NOMO-1 (cell line): ENCODE results near the gene WWOX.

Experiments
- DNase-seq, 2 experiments: peaks; one replicate each; lab custom pipeline; 2025; ENCODE audit not compliant: unreplicated experiment in 2 of 2; lab: John Stamatoyannopoulos, UW

Gene WWOX

GRCh38 chr16:78102865-78103264 is 3.4 kb downstream of the WWOX start:
- DNase-seq: no peak

- no peak for DNase-seq
These were observed 6.1 kb downstream of the WWOX start for GRCh38 chr16:78105517-78105916.

GRCh38 chr16:78106686-78107085 is 7.2 kb downstream of the WWOX start:
- no peak for DNase-seq

DNA sequence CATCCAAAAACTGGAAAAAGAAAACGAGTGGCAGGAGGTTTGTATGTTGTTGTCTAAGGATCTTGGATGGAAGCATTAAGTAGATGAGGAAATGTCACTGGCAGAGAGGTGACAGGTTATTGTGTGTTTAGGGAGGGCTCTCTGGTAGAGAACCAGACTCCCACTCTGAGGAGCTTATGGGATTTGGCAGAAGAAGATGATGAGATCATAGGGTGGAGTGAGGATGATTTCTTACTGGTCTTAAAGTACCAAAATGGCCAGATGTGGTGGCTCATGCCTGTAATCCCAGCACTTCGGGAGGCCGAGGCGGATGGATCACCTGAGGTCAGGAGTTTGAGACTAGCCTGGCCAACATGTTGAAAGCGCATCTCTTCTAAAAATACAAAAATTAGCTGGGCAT is 9.0 kb downstream of the WWOX start:
- DNase-seq: no peak

DNA sequence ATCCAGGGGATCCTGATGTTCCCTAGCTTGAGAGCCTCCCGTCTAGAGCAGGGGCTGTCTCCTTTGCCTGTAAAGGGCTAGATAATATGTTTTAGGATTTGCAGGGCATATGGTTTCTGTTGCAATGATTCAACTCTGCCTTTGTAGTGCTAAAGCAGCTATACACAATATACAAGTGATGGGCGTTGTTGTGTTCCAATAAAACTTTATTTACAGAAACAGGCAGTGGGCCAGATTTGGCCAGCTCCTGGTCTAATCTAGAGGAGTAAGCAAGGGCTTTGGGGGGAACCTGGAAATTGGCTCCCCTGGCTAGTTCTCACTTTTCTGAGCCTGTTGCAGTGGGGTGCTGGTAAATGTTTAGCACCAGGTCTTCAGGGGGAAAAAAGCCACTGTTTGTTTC is 13.8 kb downstream of the WWOX start:
- DNase-seq: no peak

GRCh38 chr16:78115659-78116058 is 16.2 kb downstream of the WWOX start:
- no peak for DNase-seq

DNA sequence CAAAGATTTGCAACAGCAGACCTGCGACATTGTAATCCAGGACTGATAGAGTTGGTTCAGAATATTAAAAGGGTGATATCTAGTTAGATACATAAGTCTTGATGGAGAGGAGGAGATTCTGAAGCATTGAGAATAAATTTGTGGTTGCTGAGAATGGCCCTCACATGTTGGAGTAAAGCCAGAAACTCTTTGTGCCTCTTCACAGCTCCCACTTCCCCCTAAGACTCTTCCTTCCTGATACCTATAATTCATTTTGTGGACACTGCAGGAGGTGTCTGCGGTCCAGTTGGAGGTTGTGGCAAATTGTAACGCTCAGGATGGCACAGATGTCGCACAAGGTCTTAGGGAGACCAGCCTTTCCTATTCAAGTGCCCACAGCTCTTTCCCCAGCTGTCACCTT is 17.5 kb downstream of the WWOX start:
- DNase-seq: peak; percentile 13 to 36

- no peak for DNase-seq
These were observed 17.9 kb downstream of the WWOX start for GRCh38 chr16:78117391-78117790.

GRCh38 chr16:78118469-78119025 is 19.1 kb downstream of the WWOX start:
- DNase-seq: no peak

- peak; percentile 29 to 74 for DNase-seq
These were observed 23.4 kb downstream of the WWOX start for GRCh38 chr16:78122774-78123315.

DNA sequence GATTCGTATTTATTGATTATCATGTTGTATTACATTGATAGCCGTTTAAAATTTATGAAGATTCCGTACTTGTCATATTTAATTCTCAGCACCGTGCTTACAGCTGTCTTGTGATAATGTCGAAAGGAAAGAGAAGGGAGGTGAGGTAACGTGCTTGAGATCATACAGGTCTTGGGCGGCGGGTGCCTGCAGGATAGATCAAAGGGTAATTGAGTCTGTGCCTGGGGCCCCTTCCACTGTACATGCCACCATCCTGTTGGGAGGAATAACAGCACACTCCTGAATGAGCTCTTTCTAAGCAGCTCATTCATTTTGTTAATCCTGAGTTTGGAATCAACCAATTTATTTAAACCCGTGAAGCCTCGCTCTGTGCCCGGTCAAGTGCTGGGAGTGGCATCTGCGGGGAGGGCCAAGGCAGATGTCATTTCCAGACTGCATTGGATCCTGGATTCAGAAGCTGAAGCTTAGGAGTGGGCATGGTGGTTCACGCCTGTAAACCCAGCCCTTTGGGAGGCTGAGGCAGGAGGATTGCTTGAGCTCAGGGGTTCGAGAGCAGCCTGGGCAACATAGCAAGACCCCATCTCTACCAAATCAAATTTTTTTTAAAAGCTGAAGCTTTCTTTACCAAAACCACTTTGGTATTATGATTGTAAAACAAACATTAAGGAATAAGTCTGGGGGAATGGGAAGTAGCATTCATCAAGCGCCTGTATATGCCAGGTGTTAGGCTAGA is 25.8 kb downstream of the WWOX start:
- DNase-seq: no peak

DNA sequence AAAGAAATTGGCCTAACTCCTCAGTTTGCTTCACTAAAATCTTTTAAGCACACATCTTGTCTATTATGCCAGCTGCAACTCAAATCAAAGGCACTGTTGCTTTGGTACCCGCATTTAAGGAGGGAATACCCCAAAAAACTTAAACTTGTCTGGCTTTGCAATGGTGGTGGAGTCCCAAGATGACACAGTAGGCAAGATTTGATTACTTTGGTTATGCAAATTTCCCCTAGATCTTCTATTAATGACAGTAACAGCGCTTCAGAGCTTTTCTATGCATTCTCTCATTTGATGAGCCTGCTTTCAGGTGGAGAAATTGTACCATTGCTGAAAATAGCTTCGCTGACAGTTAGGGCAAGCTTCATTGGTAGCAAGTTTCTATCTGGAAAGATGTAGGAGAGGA is 27.2 kb downstream of the WWOX start:
- no peak for DNase-seq

GRCh38 chr16:78127130-78127529 is 27.7 kb downstream of the WWOX start:
- no peak for DNase-seq

DNA sequence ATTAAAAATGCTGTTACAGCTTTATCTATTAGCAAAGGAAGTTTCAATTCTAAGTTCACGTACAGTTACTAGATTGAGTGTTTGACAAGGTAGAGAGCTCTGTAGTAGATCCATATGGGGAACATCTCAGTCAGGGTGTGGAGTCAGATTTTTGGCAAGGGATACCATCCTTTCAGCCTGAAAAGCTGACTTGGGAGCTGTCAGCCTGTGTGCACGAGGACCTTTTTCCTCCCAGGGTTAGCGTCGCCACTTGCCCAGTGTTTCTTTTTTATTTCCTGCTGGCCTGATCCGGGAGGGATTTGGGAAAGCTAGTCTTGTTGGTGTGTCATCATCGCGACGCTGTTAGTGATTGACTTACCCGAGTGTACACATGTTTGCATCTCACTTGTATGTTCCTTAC is 29.5 kb downstream of the WWOX start:
- DNase-seq: no peak

DNA sequence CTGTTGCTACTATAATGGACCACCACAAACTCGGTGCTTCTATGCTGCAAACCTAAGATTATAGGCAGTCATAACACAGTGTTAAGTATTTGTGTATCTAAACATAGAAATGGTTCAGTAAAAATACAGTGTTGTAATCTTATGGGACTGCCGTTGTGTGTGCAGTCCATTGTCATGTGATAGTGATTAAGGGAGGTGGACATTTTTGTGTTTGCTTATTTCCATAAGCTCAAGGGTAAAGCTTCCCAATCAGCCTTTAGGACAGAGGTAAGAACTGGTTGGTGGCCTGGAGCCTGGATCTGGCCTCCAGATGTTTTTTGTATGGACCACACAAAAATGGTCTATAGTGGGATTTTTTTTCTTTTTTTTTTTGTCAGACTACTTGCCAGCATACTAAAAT is 29.9 kb downstream of the WWOX start:
- DNase-seq: no peak

GRCh38 chr16:78130083-78130608 is 30.7 kb downstream of the WWOX start:
- no peak for DNase-seq

DNA sequence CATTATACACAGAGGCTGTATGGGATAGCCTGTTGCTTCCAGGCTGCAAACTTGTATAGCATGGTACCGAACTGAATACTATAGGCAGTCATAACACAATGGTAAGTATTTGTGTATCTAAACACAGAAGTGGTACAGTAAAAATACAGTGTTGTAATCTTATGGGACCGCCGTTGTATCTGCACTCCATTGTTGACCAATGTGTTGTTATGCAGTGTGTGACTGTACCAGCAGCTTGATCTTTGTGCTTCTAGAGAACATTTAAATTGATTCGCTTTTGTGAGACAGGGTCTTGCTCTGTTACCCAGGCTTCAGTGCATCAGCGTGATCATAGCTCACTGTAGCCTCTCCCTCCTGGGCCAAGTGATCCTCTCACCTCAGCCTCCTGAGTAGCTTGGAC is 31.5 kb downstream of the WWOX start:
- DNase-seq: no peak

DNA sequence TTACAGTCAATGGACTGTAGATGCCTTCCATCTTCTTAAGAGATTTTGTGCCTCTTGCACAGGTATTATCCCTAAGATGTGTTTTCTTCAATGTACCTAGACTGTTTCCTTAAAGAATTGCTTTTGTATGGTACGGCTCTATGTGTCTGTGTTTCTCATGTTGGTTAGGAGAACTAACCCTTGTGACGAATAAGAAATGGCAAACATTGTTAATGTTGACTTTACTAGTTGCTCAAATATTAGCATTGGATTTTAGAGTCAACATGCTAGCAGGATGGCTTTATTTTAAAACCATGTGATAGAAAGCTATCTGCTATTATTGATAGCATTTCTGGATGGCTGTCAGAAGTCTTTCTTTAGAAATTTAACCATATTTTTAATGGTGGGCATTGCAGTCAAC is 34.5 kb downstream of the WWOX start:
- DNase-seq: no peak

DNA sequence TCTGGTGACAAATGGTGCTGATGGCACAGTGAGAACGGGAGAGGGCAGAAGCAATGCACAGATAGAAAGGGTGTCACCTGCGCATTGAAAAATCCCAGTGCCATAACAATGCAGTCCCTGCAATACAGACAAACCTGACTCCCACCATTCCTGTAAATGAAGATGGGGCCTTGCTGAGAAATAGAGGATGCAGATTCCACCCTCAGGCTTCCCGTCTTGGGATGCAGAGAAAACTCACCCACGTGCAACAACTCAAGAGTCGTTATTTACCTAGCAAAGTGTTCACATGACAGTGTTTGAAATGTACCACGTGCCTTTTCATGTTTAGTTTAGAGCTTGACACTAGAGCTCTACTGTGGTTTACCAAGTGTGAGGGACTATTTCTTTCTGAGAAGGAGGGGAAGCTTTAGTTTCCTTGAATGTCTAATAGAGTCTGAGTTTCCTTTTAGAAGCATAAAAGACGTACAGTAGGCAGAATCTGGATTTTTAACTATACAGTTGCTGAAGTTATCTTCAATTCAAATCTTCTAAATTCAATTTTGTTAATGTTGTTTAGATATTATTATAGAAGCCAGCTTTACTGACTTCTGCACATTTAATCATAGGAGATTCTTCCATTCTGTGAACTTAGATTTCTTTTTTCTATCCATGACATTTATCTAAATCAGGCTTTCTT is 35.6 kb downstream of the WWOX start:
- no peak for DNase-seq

- no peak for DNase-seq
These were observed 37.7 kb downstream of the WWOX start for GRCh38 chr16:78137179-78137578.

- peak in 1 of 2 experiments; percentile 28 for DNase-seq
These were observed 38.5 kb downstream of the WWOX start for GRCh38 chr16:78137782-78138616.
